ENCODE results near the gene SLC44A4. TPM values are rescaled to one million over a fixed set of nuclear protein-coding genes. Genes with fewer than 3 reads are reported as not detected.
A peak's percentile ranks its signal among the peaks of the same experiment; 100 is the strongest.

Gene SLC44A4
- total and polyA plus RNA-seq, 9 of the 15 experiments (the other 6 are each of a cell fraction or from before 2014, with no cell fraction given): 7.9 to 18.6 (median 11.2) TPM

- TF ChIP-seq TFAP4 (CRISPR knock-in tag; IDR thresholded peaks at IDR 0.05; ENCODE audit: borderline replicate concordance) (0 out of 2 replicates have a peak, but pooled peaks have one; percentile 56), ZNF609 (CRISPR knock-in tag; IDR thresholded peaks at IDR 0.05; ENCODE audit: borderline replicate concordance) (peak; percentile 86), TEAD1 (CRISPR knock-in tag; IDR thresholded peaks at IDR 0.05) (peak in 1 of 2 experiments; percentile 62; a peak in 1 of 4 replicates), ZNF707 (CRISPR knock-in tag; conservative IDR thresholded peaks at IDR 0.05) (0 out of 2 replicates have a peak, but pooled peaks have one; percentile 31), ZNF584 (CRISPR knock-in tag; IDR thresholded peaks at IDR 0.05; ENCODE audit: low read depth) (no peak), ATF4 (CRISPR knock-in tag; IDR thresholded peaks at IDR 0.05) (0 out of 2 replicates have a peak, but pooled peaks have one; percentile 71), ZNF639 (CRISPR knock-in tag; conservative IDR thresholded peaks at IDR 0.05 in 1 of 2, IDR thresholded peaks at IDR 0.05 in 1 of 2) (peak in 1 of 2 experiments; percentile 69; a peak in 1 of 4 replicates), HIVEP1 (CRISPR knock-in tag; IDR thresholded peaks at IDR 0.05) (peak; percentile 69; the same call in 1 of the 2 replicates), ZBTB1 (CRISPR knock-in tag; IDR thresholded peaks at IDR 0.05; ENCODE audit: borderline replicate concordance, low read depth) (peak; percentile 94), HDAC1 (IDR thresholded peaks at IDR 0.05) (peak in 1 of 2 experiments; percentile 69; a peak in 1 of 4 replicates), GABPB2 (CRISPR knock-in tag; conservative IDR thresholded peaks at IDR 0.05) (peak; percentile 77; the same call in 1 of the 2 replicates), FOXK2 (conservative IDR thresholded peaks at IDR 0.05 in 1 of 2, IDR thresholded peaks at IDR 0.05 in 1 of 2; ENCODE audit: low read depth in 2 of 2) (no peak), ZBTB12 (CRISPR knock-in tag; IDR thresholded peaks at IDR 0.05) (peak; percentile 53), SP2 (IDR thresholded peaks at IDR 0.05; ENCODE audit: extremely low read depth, low read depth, low read length, poor library complexity, severe bottlenecking) (no peak), RAD21 (CRISPR knock-in tag; conservative IDR thresholded peaks at IDR 0.05 in 1 of 2, IDR thresholded peaks at IDR 0.05 in 1 of 2) (peak in 1 of 2 experiments; percentile 31; a peak in 3 of 4 replicates)
These were observed 52.0 kb downstream of the SLC44A4 start (continued) for GRCh38 chr6:31826793-31827285.
